Measurements from ENCODE around the gene TRIP10.

TRIP10 gene

GRCh38 chr19:6728346-6728745, 11.1 kb upstream of the TRIP10 start:
- no peak for DNase-seq (ENCODE audit: low read depth in 2 of 2)

GRCh38 chr19:6729573-6730152, 9.8 kb upstream of the TRIP10 start:
- DNase-seq (ENCODE audit: low read depth in 2 of 2): no peak

- DNase-seq (ENCODE audit: low read depth in 2 of 2): peak; percentile 47 to 58
Observed at GRCh38 chr19:6730153-6730804, 9.2 kb upstream of the TRIP10 start.

- DNase-seq (ENCODE audit: low read depth in 2 of 2): no peak
Observed at GRCh38 chr19:6730941-6731670, 8.4 kb upstream of the TRIP10 start.

DNA sequence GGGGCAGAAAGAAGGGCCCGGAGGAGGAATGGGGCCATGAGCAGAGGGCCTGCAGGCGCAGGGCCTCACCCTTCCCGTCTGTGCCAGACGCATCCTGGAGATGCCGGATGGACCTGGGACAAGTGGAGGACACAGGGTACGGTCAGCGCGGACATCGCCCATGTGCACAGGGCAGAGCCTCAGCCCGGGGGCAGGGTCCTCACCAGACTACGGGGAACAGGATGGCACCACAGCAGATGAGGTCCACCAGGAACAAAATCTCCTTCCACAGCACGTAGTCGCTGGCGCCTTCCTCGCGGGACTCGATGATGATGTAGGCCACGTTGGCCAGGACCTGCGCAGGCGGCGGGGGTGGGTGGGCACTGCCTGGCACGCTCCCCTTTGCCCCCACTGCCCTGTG, 7.7 kb upstream of the TRIP10 start:
- DNase-seq (ENCODE audit: low read depth in 2 of 2): no peak

DNA sequence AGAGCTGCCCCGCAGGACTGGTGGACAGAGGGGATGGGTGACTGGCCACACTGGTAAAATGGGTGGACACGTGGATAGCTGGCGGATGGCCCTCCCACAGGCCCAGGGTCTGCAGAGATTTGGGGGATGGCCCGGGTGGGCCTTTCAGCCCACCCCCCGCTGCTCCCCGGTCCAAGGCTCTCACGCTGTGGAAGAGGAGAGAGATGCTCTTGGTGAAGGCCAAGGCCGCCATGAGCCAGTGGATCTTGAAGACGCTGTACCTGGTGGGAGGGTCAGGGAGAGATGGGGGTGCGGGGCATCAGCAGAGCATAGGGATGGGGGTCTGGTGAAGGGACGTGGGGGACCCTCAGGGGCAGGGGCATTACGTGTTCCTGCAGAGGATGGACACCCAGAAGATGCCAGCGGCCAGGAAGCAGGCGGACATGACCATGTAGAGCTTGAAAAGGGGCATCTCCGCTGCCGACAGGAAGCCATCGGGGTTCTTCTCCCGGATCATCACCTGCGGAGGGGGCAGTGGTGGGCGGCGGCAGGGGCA, 6.6 kb upstream of the TRIP10 start:
- DNase-seq (ENCODE audit: low read depth in 2 of 2): no peak

- DNase-seq (ENCODE audit: low read depth in 2 of 2): no peak
Observed at GRCh38 chr19:6733338-6734095, 6.0 kb upstream of the TRIP10 start.

DNA sequence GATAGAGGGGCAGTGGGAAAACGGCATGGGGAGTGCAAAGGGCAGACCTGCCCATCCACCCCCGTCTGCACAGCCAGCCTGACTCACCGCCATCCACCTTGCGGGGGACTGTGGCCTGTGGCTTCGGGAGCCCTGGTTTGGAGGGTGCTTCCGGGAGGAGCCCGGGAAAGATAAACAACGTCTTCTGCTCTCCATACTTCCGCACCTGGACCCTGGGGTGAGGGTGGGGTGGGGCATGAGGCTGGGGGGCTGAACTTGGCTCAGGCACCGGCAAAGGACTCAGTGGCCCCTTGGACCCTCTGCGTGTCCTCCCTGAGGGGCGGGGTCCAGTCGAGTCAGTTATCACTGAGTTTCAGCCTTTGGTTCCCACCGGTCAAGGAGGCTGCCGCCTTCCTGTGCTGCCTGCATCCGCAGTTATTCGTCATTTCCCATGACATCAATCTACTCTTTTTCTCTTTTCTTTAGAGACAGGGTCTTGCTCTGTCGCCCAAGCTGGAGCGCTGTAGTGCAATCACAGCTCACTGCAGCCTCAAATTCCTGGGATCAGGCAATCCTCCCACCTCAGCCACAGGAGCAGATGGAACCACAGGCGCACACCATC, 5.3 kb upstream of the TRIP10 start:
- DNase-seq (ENCODE audit: low read depth in 2 of 2): no peak

DNA sequence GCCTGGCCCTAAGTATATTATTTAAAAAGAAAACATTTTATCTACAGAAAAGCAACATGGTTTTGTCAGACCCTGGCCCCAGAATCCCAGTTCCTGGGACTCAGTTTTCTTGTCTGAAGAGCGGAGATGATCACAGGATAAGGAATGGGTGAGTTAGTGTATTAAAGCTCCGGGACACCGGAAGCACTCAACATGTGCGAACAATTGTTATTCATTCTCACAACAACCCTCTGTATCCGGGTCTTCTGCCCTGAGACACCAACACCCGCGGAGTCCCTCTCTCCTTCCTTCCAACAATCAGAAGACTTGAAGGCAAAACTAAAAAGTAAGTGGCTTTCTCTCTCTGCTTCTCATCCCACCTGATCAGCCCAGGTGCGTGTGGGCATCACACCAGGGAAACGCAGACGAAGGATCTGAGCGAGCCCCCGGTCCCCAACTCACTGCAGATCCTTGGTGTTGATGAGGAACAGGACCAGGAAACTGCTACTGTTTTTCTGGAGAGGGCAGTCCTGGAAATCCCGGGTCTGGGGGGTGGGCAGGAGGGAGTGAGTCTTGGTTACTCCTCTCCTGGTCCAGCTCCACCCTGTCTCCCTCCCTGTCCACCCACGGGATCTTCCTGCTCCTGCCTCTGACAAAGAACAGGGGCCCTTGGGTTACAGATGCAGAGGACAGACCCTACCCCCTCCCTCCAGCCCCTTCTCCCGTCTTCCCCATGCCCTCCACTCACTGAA, 4.1 kb upstream of the TRIP10 start:
- no peak for DNase-seq (ENCODE audit: low read depth in 2 of 2)

- peak; percentile 58 to 63 for DNase-seq (ENCODE audit: low read depth in 2 of 2)
Observed at GRCh38 chr19:6736169-6736916, 3.1 kb upstream of the TRIP10 start.

GRCh38 chr19:6736917-6737283, 2.6 kb upstream of the TRIP10 start:
- no peak for DNase-seq (ENCODE audit: low read depth in 2 of 2)

- peak; percentile 99 for DNase-seq (ENCODE audit: low read depth in 2 of 2)
Observed at GRCh38 chr19:6737284-6737872, 2.1 kb upstream of the TRIP10 start, which contains the start of gene GPR108. Gene GPR108 (minus strand): TSS chr19:6737580. CDS start chr19:6737576, 4 bp downstream.

DNA sequence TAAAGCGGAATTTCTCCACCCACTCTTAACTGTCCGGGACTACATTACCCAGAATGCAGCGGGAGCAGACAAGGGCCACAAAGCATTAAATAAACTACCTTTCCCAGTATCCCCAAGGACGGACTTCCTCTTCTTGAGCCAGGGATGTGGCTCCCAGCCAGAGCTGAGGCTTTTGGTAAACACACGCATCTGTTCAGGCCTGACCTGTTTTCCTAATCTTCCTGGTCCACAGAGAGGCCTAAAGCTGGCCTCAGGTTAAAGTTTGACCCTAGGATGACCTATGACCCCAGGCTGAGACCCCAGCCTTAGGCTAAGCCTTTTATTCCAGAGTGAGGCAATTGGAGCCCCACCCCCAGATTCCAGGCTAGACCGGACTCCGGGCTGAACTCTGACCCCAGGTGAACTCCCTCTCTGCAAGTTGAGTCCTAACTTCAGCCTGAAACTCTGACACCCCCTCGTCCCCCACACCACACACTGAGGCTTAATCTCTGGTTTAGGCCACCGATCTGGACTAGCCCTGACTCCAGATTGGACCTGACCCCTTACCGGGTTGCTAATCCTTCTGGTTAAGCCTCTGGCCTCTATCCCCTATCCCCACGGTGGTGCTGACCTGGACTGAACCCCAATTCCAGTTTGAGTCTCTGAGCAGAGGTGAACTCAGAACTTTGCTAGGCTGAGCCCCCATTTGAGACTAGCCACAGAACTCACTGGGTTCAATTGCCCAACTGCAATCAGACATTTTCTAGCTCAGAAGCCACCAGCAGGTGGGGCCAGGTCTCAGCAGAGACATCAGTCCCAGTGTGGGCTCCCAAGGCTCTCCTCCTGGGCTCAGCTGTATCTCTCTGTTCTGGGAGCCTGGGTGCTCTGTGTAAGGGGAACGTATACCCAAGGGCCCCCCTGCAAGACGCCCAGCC, 1.4 kb upstream of the TRIP10 start:
- DNase-seq (ENCODE audit: low read depth in 2 of 2): peak; percentile 67 to 77

DNA sequence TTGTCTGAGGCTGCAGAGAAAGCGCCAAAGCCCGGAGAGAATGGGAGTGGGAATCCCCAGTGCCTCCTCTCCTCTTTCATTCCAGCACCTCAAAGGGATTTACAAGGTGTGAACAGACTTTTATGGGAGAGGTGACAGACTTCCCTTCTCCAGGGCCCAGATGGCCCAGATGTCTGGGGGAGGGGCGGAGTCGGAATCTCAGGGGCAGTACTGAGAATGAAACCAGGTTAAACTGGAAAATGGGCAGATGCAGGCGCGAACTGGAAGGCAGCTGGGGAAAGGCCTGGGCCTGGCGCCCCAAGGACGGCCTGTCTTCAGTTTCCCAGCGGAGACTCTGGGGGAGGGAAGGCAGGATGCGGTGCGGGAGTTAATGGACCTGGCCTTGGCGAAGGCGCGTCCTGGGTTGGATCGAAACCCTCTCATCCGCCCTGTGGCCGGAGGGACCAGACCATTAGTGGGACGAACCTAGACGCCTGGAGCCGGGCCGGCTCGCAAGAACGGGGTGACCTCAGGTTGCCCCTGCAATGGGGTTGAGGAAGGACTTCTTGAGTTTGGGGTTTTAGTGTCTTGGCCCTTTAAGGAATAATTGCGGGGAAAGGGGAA, 592 bp upstream of the TRIP10 start:
- DNase-seq (ENCODE audit: low read depth in 2 of 2): no peak

- DNase-seq (ENCODE audit: low read depth in 2 of 2): no peak
Observed at GRCh38 chr19:6739883-6740588, 556 bp downstream of the TRIP10 start.

GRCh38 chr19:6740589-6741343, 1.3 kb downstream of the TRIP10 start:
- DNase-seq (ENCODE audit: low read depth in 2 of 2): no peak

GRCh38 chr19:6743066-6743465, 3.6 kb downstream of the TRIP10 start:
- no peak for DNase-seq (ENCODE audit: low read depth in 2 of 2)

Measured in stimulated activated CD4-positive, alpha-beta T cell treated with anti-CD3 and anti-CD28 coated beads, Interleukin-15, amount 100 ng/mL, for 48 hours (primary cell).